ENCODE data around the gene HTR4. TPM values are rescaled to one million over a fixed set of nuclear protein-coding genes. Genes with fewer than 3 reads are reported as not detected.

HTR4 gene
- total and polyA plus RNA-seq, 2 donors (not counting 1 experiment from before 2014, with no cell fraction given): not detected

DNA sequence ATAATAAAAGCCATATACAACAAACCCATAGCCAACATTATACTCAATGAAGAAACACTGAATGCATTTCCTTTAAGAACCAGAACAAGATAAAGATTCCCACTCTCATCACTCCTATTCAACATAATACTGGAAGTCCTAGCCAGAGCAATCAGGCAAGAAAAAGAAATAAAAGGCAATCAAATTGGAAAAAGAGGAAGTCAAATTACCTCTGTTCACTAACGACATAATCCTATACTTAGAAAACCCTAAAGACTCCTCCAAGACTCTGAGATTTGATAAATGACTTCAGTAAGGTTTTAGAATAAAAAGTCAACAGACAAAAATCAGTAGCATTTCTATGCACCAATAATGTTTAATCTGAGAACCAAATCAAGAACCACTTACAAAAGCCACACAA, 36.6 kb upstream of the HTR4 start:
- Histone ChIP-seq H3K4me1 (ENCODE audit: control insufficient read depth, extremely low read depth, insufficient read depth, low read length) (no peaks in the 10 kb centered on the region), H3K36me3 (ENCODE audit: control insufficient read depth, insufficient read depth, low read length) (no peaks in the 10 kb centered on the region), H3K27me3 (ENCODE audit: control insufficient read depth, insufficient read depth, low read length) (no peaks in the 10 kb centered on the region), H3K4me3 (replicated peaks in 1 of 4; ENCODE audit: control extremely low read depth in 1 of 4, insufficient read depth in 1 of 4, low read depth in 3 of 4, low read length in 4 of 4) (no peak overlapping the region), H3K27ac (ENCODE audit: insufficient read depth, low read length) (no peak overlapping the region), H4K20me1 (ENCODE audit: control insufficient read depth, extremely low read depth, insufficient read depth, low read length) (no peaks in the 10 kb centered on the region), H2AFZ (ENCODE audit: low read length) (no peak overlapping the region), H3K79me2 (ENCODE audit: control insufficient read depth, insufficient read depth, low read length) (no peaks in the 10 kb centered on the region), H3K9me3 (ENCODE audit: control insufficient read depth, insufficient read depth, low read depth, low read length) (no peaks in the 10 kb centered on the region), H3K4me2 (ENCODE audit: extremely low read depth, insufficient read depth, low read length) (no peak overlapping the region), H3K9ac (ENCODE audit: insufficient read depth, low read length) (no peak overlapping the region)
- no peak for DNase-seq (ENCODE audit: low read depth in 2 of 2)
- TF ChIP-seq, protein P1, sequence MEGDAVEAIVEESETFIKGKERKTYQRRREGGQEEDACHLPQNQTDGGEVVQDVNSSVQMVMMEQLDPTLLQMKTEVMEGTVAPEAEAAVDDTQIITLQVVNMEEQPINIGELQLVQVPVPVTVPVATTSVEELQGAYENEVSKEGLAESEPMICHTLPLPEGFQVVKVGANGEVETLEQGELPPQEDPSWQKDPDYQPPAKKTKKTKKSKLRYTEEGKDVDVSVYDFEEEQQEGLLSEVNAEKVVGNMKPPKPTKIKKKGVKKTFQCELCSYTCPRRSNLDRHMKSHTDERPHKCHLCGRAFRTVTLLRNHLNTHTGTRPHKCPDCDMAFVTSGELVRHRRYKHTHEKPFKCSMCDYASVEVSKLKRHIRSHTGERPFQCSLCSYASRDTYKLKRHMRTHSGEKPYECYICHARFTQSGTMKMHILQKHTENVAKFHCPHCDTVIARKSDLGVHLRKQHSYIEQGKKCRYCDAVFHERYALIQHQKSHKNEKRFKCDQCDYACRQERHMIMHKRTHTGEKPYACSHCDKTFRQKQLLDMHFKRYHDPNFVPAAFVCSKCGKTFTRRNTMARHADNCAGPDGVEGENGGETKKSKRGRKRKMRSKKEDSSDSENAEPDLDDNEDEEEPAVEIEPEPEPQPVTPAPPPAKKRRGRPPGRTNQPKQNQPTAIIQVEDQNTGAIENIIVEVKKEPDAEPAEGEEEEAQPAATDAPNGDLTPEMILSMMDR (conservative IDR thresholded peaks at IDR 0.05 in 1 of 2, IDR thresholded peaks at IDR 0.05 in 1 of 2; ENCODE audit: low read depth in 1 of 2, low read length in 2 of 2): no peak
- no peak for TF ChIP-seq EZH2 (IDR thresholded peaks at IDR 0.05; ENCODE audit: low read length, missing control alignments)

DNA sequence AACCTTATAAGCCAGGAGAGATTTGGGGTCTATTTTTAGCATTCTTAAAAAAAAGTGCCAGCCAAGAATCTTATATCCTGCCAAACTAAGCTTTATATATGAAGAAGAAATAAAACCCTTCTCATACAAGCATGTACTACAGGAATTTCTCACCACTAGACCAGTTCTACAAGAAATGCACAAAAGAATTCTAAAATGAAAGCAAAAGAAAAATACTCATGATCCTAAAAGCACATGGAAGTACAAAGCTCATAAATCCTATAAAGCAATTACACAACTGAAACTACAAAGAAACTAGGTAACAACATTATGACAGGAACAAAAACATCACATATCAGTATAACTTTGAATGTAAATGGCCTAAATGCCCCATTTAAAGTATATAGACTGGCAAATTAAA, 34.5 kb upstream of the HTR4 start:
- no peaks in the 10 kb centered on the region for H3K4me1 ChIP-seq (ENCODE audit: control insufficient read depth, extremely low read depth, insufficient read depth, low read length)
- H2AFZ ChIP-seq (ENCODE audit: low read length): no peak overlapping the region
- H3K4me2 ChIP-seq (ENCODE audit: extremely low read depth, insufficient read depth, low read length): no peak overlapping the region
- no peak for DNase-seq (ENCODE audit: low read depth in 2 of 2)
- H3K27me3 ChIP-seq (ENCODE audit: control insufficient read depth, insufficient read depth, low read length): no peaks in the 10 kb centered on the region
- H4K20me1 ChIP-seq (ENCODE audit: control insufficient read depth, extremely low read depth, insufficient read depth, low read length): no peaks in the 10 kb centered on the region
- H3K36me3 ChIP-seq (ENCODE audit: control insufficient read depth, insufficient read depth, low read length): no peaks in the 10 kb centered on the region
- no peak overlapping the region for H3K27ac ChIP-seq (ENCODE audit: insufficient read depth, low read length)
- no peak overlapping the region for H3K9ac ChIP-seq (ENCODE audit: insufficient read depth, low read length)
- H3K4me3 ChIP-seq (replicated peaks in 1 of 4; ENCODE audit: control extremely low read depth in 1 of 4, insufficient read depth in 1 of 4, low read depth in 3 of 4, low read length in 4 of 4): no peak overlapping the region
- TF ChIP-seq EZH2 (IDR thresholded peaks at IDR 0.05; ENCODE audit: low read length, missing control alignments): no peak
- TF ChIP-seq, protein P1 (conservative IDR thresholded peaks at IDR 0.05 in 1 of 2, IDR thresholded peaks at IDR 0.05 in 1 of 2; ENCODE audit: low read depth in 1 of 2, low read length in 2 of 2): no peak
- no peaks in the 10 kb centered on the region for H3K79me2 ChIP-seq (ENCODE audit: control insufficient read depth, insufficient read depth, low read length)
- no peaks in the 10 kb centered on the region for H3K9me3 ChIP-seq (ENCODE audit: control insufficient read depth, insufficient read depth, low read depth, low read length)

DNA sequence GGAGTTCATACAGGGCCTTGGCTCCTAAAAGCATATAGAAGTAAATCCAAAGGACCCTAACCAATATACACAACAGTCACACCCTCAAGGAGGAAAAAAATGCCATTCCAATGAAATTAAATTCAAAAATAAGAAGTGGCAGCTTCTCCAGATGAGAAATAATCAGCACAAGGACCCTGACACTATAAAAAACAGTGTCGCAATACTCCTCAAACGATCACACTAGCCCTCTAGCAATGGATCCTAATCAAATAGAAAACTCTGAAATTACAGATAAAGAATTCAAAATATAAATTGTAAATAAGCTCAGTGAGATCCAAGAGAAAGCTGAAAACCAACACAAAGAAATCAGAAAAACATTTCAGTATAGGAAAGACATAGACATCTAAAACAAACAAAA, 33.5 kb upstream of the HTR4 start:
- H4K20me1 ChIP-seq (ENCODE audit: control insufficient read depth, extremely low read depth, insufficient read depth, low read length): no peaks in the 10 kb centered on the region
- H2AFZ ChIP-seq (ENCODE audit: low read length): no peak overlapping the region
- no peak overlapping the region for H3K9ac ChIP-seq (ENCODE audit: insufficient read depth, low read length)
- H3K4me3 ChIP-seq (replicated peaks in 1 of 4; ENCODE audit: control extremely low read depth in 1 of 4, insufficient read depth in 1 of 4, low read depth in 3 of 4, low read length in 4 of 4): no peak overlapping the region
- TF ChIP-seq EZH2 (IDR thresholded peaks at IDR 0.05; ENCODE audit: low read length, missing control alignments): no peak
- TF ChIP-seq, protein P1 (conservative IDR thresholded peaks at IDR 0.05 in 1 of 2, IDR thresholded peaks at IDR 0.05 in 1 of 2; ENCODE audit: low read depth in 1 of 2, low read length in 2 of 2): no peak
- H3K27ac ChIP-seq (ENCODE audit: insufficient read depth, low read length): no peak overlapping the region
- H3K4me1 ChIP-seq (ENCODE audit: control insufficient read depth, extremely low read depth, insufficient read depth, low read length): no peaks in the 10 kb centered on the region
- DNase-seq (ENCODE audit: low read depth in 2 of 2): no peak
- no peaks in the 10 kb centered on the region for H3K36me3 ChIP-seq (ENCODE audit: control insufficient read depth, insufficient read depth, low read length)
- H3K79me2 ChIP-seq (ENCODE audit: control insufficient read depth, insufficient read depth, low read length): no peaks in the 10 kb centered on the region
- no peaks in the 10 kb centered on the region for H3K27me3 ChIP-seq (ENCODE audit: control insufficient read depth, insufficient read depth, low read length)
- H3K9me3 ChIP-seq (ENCODE audit: control insufficient read depth, insufficient read depth, low read depth, low read length): no peaks in the 10 kb centered on the region
- H3K4me2 ChIP-seq (ENCODE audit: extremely low read depth, insufficient read depth, low read length): no peak overlapping the region
